HepG2 (cell line): ENCODE measurements around the gene GPN2. TPM values are rescaled to one million over a fixed set of nuclear protein-coding genes. Genes with fewer than 3 reads are reported as not detected.
A peak's percentile ranks its signal among the peaks of the same experiment; 100 is the strongest.

Experiments
- DR1 ChIP-seq: sonication (generic); formaldehyde crosslinking; IDR thresholded peaks from 2 replicates; pipeline ENCODE4 v1.8.0; 2021; ENCODE audit warnings: mild to moderate bottlenecking, missing genetic modification reagents, inconsistent platforms
- HES4 ChIP-seq: sonication (generic); formaldehyde crosslinking; IDR thresholded peaks from 2 replicates; pipeline ENCODE4 v1.9.0; 2021; ENCODE audit warnings: mild to moderate bottlenecking, missing genetic modification reagents, borderline replicate concordance
- HNRNPK ChIP-seq: fragments of 200-400 bp; formaldehyde crosslinking; IDR thresholded peaks from 2 replicates; pipeline ENCODE4 v1.6.1; 2018; ENCODE audit warnings: low read length, low read depth, moderate library complexity, mild to moderate bottlenecking; ENCODE audit not compliant: poor library complexity, severe bottlenecking
- HNRNPLL ChIP-seq: fragments of 200-400 bp; formaldehyde crosslinking; IDR thresholded peaks from 2 replicates; pipeline ENCODE4 v1.6.1; 2017; ENCODE audit warnings: mild to moderate bottlenecking, low read depth, low read length; ENCODE audit not compliant: poor library complexity, severe bottlenecking
- KDM3A ChIP-seq: IDR thresholded peaks from 2 replicates; pipeline ENCODE4 v1.6.1; 2018; ENCODE audit warnings: low read depth, missing compliant biosample characterization
- KLF11 ChIP-seq: IDR thresholded peaks from 2 replicates; pipeline ENCODE4 v1.6.1; 2016; ENCODE audit warnings: missing compliant biosample characterization
- MTA1 ChIP-seq: sonication (generic); formaldehyde crosslinking; IDR thresholded peaks from 2 replicates; pipeline ENCODE4 v1.4.0; 2020; ENCODE audit warnings: missing genetic modification reagents, mild to moderate bottlenecking, borderline replicate concordance
- MXD4 ChIP-seq: IDR thresholded peaks from 2 replicates; pipeline ENCODE4 v1.6.1; 2016; ENCODE audit warnings: mild to moderate bottlenecking, missing biosample characterization, missing genetic modification reagents
- POLR2A ChIP-seq, 2 experiments: IDR thresholded peaks; 2 replicates each; pipeline ENCODE4 v1.6.1; 2011; ENCODE audit warnings: low read depth in 2 of 2, low read length in 2 of 2, mild to moderate bottlenecking in 1 of 2, moderate library complexity in 1 of 2; ENCODE audit not compliant: insufficient read depth in 1 of 2
- RAD21 ChIP-seq: fragments of 450-650 bp; formaldehyde crosslinking; IDR thresholded peaks from 2 replicates; pipeline ENCODE4 v1.5.0; 2020; ENCODE audit warnings: mild to moderate bottlenecking
- RBAK ChIP-seq: sonication (generic); formaldehyde crosslinking; IDR thresholded peaks from 2 replicates; pipeline ENCODE4 v1.5.1; 2020; ENCODE audit warnings: mild to moderate bottlenecking, missing genetic modification reagents
- RNF2 ChIP-seq: fragments of 450-650 bp; conservative IDR thresholded peaks from 2 replicates; pipeline ENCODE4 v1.6.1; 2016; ENCODE audit warnings: low read depth
- XRCC5 ChIP-seq: fragments of 200-400 bp; formaldehyde crosslinking; optimal IDR thresholded peaks from 2 replicates; pipeline ENCODE3; 2017; ENCODE audit warnings: mild to moderate bottlenecking, low read length
- ZBTB42 ChIP-seq: sonication (generic); formaldehyde crosslinking; IDR thresholded peaks from 2 replicates; pipeline ENCODE4 v1.5.0; 2020; ENCODE audit warnings: mild to moderate bottlenecking, missing genetic modification reagents
- ZBTB7B ChIP-seq: sonication (generic); formaldehyde crosslinking; IDR thresholded peaks from 2 replicates; pipeline ENCODE4 v1.4.0; 2020; ENCODE audit warnings: missing genetic modification reagents
- ZFP41 ChIP-seq: sonication (generic); formaldehyde crosslinking; IDR thresholded peaks from 2 replicates; pipeline ENCODE4 v1.4.0; 2020; ENCODE audit warnings: mild to moderate bottlenecking, missing genetic modification reagents, borderline replicate concordance
- ZNF180 ChIP-seq: sonication (generic); formaldehyde crosslinking; IDR thresholded peaks from 2 replicates; pipeline ENCODE4 v1.4.0; 2020; ENCODE audit warnings: low read depth, missing genetic modification reagents, borderline replicate concordance
- ZNF326 ChIP-seq: sonication (generic); formaldehyde crosslinking; IDR thresholded peaks from 2 replicates; pipeline ENCODE4 v1.4.0; 2020; ENCODE audit warnings: missing genetic modification reagents, borderline replicate concordance
- ZNF501 ChIP-seq: sonication (generic); formaldehyde crosslinking; IDR thresholded peaks from 2 replicates; pipeline ENCODE4 v1.5.1; 2020; ENCODE audit warnings: mild to moderate bottlenecking, moderate library complexity, missing genetic modification reagents
- ZNF556 ChIP-seq: sonication (generic); formaldehyde crosslinking; IDR thresholded peaks from 2 replicates; pipeline ENCODE4 v1.4.0; 2020; ENCODE audit warnings: mild to moderate bottlenecking, missing genetic modification reagents, borderline replicate concordance
- ZNF589 ChIP-seq: sonication (generic); formaldehyde crosslinking; conservative IDR thresholded peaks from 2 replicates; pipeline ENCODE4 v1.8.0; 2022; ENCODE audit warnings: mild to moderate bottlenecking, moderate library complexity, missing genetic modification reagents
- polyA plus RNA-seq, 8 experiments: library from polyadenylated mRNA; depleted of rRNA in 3 of 8; stranded (reverse) in 7 of 8; unstranded in 1 of 8; fragments of >200 nt; fragmentation: Illumina TruSeq in 4 of 8; extraction: Trizol in 4 of 8; gene quantifications; 2 replicates each; pipeline versions ENCODE4 v1.2.1 to v1.2.3, GENCODE V29; 2011 to 2016; ENCODE audit warnings: low read depth in 4 of 8, missing spikeins in 1 of 8, mixed read lengths in 1 of 8; ENCODE audit not compliant: insufficient read depth in 1 of 8
- total RNA-seq, 5 experiments: library from RNA; depleted of rRNA; stranded (reverse); fragments of >200 nt; fragmentation: Illumina TruSeq; extraction: Trizol; gene quantifications; 2 replicates each; pipeline ENCODE4 v1.2.3, GENCODE V29; 2016; ENCODE audit warnings: low read depth in 1 of 5
- TF ChIP-seq, protein P1 (sequence below): sonication (generic); IDR thresholded peaks from 2 replicates; pipeline ENCODE4 v1.6.1; 2016; ENCODE audit warnings: low read depth, borderline replicate concordance
- TF ChIP-seq, protein P2 (sequence below): IDR thresholded peaks from 2 replicates; pipeline ENCODE4 v1.6.1; 2016; ENCODE audit warnings: mild to moderate bottlenecking
- TF ChIP-seq, protein P3 (sequence below): IDR thresholded peaks from 2 replicates; pipeline ENCODE4 v1.6.1; 2012; ENCODE audit warnings: inconsistent platforms
- TF ChIP-seq, protein P4 (sequence below): sonication (generic); formaldehyde crosslinking; IDR thresholded peaks from 2 replicates; pipeline ENCODE4 v1.5.1; 2020; ENCODE audit warnings: mild to moderate bottlenecking, missing genetic modification reagents, moderate library complexity
- TF ChIP-seq, protein P5 (sequence below): sonication (generic); formaldehyde crosslinking; IDR thresholded peaks from 2 replicates; pipeline ENCODE4 v1.5.0; 2020; ENCODE audit warnings: missing genetic modification reagents

The GPN2 gene
- total and polyA plus RNA-seq, 2 of the 13 experiments (the other 11 are each of a cell fraction or from before 2014, with no cell fraction given): 19.3 to 38.9 TPM

DNA sequence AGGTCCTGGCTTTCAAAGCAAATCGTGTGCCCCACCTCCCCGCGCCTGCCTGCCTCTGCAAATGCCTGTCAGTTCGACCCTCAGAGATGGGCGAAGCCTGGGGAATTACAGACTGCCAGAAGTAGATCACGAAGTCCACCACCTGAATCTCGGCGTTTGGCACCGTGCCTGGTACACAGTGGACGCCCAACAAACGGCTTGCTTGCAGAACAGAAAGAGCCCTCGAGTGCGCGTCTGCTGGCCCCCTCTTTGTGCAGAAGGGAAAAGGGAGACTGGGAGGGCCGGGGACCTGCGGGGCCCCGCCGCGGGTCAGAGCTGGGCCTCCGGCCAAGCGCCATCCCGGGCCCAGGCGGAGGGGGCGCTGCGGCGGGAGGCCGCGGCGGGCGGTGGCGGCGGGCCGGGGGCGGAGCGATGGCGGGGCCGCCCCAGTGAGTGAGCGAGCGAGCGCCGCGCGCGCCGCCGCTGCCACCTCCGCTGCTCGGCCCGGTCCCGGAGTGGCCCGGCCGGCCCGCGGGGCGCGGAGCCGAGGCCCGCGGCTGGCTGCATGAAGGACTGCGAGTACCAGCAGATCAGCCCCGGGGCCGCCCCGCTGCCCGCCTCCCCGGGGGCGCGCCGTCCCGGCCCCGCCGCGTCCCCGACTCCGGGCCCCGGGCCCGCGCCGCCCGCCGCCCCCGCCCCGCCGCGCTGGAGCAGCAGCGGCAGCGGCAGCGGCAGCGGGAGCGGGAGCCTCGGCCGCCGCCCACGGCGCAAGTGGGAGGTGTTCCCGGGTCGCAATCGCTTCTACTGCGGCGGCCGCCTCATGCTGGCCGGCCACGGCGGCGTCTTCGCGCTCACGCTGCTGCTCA lies 63.6 kb downstream of the GPN2 start, which contains the start of gene ZDHHC18 (continued):
- TF ChIP-seq, protein P1, sequence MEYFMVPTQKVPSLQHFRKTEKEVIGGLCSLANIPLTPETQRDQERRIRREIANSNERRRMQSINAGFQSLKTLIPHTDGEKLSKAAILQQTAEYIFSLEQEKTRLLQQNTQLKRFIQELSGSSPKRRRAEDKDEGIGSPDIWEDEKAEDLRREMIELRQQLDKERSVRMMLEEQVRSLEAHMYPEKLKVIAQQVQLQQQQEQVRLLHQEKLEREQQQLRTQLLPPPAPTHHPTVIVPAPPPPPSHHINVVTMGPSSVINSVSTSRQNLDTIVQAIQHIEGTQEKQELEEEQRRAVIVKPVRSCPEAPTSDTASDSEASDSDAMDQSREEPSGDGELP: peak; percentile 24; the same call in 1 of the 2 replicates
- TF ChIP-seq RNF2: no peak
- TF ChIP-seq RBAK (CRISPR knock-in tag): no peak
- no peak for TF ChIP-seq HNRNPK
- peak; percentile 51; the same call in 1 of the 2 replicates for TF ChIP-seq MTA1 (CRISPR knock-in tag)
- TF ChIP-seq ZNF326 (CRISPR knock-in tag): no peak
- peak; percentile 36 for TF ChIP-seq XRCC5
- no peak for TF ChIP-seq KLF11
- TF ChIP-seq KDM3A (CRISPR knock-in tag): no peak
- TF ChIP-seq POLR2A (IDR thresholded peaks at IDR 0.05; ENCODE audit: insufficient read depth in 1 of 2, low read depth in 2 of 2, low read length in 2 of 2): peak in 1 of 2 experiments; percentile 56; a peak in 1 of 4 replicates
- TF ChIP-seq ZFP41 (CRISPR knock-in tag): 0 out of 2 replicates have a peak, but pooled peaks have one; percentile 27
- TF ChIP-seq ZNF501 (CRISPR knock-in tag): 0 out of 2 replicates have a peak, but pooled peaks have one; percentile 20
- TF ChIP-seq, protein P2, sequence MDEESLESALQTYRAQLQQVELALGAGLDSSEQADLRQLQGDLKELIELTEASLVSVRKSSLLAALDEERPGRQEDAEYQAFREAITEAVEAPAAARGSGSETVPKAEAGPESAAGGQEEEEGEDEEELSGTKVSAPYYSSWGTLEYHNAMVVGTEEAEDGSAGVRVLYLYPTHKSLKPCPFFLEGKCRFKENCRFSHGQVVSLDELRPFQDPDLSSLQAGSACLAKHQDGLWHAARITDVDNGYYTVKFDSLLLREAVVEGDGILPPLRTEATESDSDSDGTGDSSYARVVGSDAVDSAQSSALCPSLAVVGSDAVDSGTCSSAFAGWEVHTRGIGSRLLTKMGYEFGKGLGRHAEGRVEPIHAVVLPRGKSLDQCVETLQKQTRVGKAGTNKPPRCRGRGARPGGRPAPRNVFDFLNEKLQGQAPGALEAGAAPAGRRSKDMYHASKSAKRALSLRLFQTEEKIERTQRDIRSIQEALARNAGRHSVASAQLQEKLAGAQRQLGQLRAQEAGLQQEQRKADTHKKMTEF (CRISPR knock-in tag): peak; percentile 25; the same call in 1 of the 2 replicates
- TF ChIP-seq, protein P3, sequence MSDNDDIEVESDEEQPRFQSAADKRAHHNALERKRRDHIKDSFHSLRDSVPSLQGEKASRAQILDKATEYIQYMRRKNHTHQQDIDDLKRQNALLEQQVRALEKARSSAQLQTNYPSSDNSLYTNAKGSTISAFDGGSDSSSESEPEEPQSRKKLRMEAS: peak; percentile 29; the same call in 1 of the 2 replicates
- peak; percentile 10 for TF ChIP-seq HNRNPLL
- no peak for TF ChIP-seq ZNF589
- TF ChIP-seq ZNF180: no peak
- TF ChIP-seq RAD21: peak; percentile 9; the same call in 1 of the 2 replicates
- no peak for TF ChIP-seq HES4 (CRISPR knock-in tag)
- TF ChIP-seq ZNF556 (CRISPR knock-in tag): no peak
- TF ChIP-seq, protein P4, sequence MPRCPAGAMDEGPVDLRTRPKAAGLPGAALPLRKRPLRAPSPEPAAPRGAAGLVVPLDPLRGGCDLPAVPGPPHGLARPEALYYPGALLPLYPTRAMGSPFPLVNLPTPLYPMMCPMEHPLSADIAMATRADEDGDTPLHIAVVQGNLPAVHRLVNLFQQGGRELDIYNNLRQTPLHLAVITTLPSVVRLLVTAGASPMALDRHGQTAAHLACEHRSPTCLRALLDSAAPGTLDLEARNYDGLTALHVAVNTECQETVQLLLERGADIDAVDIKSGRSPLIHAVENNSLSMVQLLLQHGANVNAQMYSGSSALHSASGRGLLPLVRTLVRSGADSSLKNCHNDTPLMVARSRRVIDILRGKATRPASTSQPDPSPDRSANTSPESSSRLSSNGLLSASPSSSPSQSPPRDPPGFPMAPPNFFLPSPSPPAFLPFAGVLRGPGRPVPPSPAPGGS: no peak
- TF ChIP-seq, protein P5, sequence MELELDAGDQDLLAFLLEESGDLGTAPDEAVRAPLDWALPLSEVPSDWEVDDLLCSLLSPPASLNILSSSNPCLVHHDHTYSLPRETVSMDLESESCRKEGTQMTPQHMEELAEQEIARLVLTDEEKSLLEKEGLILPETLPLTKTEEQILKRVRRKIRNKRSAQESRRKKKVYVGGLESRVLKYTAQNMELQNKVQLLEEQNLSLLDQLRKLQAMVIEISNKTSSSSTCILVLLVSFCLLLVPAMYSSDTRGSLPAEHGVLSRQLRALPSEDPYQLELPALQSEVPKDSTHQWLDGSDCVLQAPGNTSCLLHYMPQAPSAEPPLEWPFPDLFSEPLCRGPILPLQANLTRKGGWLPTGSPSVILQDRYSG (CRISPR knock-in tag): no peak
- no peak for TF ChIP-seq DR1 (CRISPR knock-in tag)
- TF ChIP-seq ZBTB42 (CRISPR knock-in tag): no peak
- TF ChIP-seq ZBTB7B (CRISPR knock-in tag): 0 out of 2 replicates have a peak, but pooled peaks have one; percentile 44
- TF ChIP-seq MXD4 (CRISPR knock-in tag): 0 out of 2 replicates have a peak, but pooled peaks have one; percentile 23
